HG03095 (cell line): ENCODE data around the gene USP34.
"Not testable (repeated sequence)": the region's sequence is repeated elsewhere in the genome, so short reads cannot be mapped to it uniquely, and the experiment has no call there.

Source experiments
- ATAC-seq: cut with Tn5 transposase; IDR thresholded peaks from one replicate; pipeline ENCODE4 v1.9.1; 2021; ENCODE audit warnings: moderate library complexity; ENCODE audit not compliant: unreplicated experiment

The USP34 gene

DNA sequence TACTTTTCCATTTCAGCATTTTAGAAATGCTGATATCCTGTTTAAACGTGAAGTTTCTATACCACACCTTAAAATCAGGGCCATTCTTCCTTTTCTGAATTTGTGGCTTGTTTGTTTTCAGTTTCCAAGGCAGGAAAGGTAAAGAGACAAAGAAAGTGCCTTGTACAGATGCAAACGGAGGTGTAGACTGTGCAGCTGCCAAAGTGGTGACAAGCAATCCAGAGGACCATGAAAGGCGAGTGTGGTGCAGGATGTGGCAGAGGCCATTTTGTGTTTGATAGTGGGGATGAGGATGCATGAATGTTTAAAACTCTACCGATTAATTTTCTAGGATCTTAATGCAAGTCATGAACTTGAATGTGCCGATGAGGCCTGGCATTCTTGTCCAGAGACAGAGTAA is 308.2 kb downstream of the USP34 start:
- no peak for ATAC-seq

DNA sequence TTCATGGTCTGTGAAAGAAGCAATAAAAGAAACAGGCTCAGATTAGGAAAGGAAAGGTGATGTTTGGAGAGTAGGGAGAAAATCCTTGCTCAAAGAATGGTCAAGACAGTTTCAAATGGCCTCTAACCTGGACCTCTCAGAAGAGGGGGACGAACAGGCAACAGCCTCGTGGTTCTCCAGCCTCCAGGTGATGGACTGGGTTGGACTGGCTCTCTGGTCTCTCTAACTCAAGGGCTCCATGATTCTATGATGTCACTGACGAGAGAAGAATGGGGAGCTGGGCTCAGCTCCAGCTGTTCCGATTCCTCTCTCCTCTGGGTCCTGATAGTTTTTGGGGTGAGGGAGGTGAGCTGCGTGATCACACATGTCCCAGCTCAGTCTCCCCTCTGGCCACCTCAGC is 309.0 kb downstream of the USP34 start, which contains the start of gene C2orf74:
TSS of gene C2orf74 (plus strand) at position 301 of the 400 bp plus-strand sequence. CDS start 327 bp downstream, outside the sequence.
- ATAC-seq, result no peak

DNA sequence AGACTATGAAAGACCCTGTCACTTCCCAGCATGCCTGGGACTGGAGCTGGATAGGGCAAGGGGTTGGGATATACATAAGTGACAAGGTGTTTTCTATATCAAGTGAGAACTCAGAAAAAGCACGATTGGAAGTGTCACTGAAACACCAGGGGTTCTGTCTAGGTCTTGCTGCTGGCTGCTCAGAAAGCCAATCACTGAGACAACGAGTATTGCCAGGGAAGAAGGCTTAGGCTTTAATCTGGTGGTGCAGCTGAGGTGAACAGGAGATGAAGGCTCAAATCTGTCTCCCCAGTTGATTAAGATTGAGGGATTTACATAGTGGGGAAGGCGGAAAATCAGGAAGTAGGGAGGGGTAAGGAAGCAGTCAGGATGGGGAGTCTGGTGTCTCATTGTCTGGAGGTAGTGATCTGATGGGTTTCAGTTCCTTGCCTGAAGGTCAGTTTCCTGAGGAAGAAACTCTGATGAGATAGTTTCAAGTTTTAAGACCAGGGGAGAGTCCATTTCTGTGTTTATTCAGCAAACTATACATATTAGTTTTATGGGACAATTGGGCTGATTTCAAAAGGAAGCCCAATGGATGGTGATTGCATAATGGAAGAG is 312.4 kb downstream of the USP34 start:
- ATAC-seq, result no peak

DNA sequence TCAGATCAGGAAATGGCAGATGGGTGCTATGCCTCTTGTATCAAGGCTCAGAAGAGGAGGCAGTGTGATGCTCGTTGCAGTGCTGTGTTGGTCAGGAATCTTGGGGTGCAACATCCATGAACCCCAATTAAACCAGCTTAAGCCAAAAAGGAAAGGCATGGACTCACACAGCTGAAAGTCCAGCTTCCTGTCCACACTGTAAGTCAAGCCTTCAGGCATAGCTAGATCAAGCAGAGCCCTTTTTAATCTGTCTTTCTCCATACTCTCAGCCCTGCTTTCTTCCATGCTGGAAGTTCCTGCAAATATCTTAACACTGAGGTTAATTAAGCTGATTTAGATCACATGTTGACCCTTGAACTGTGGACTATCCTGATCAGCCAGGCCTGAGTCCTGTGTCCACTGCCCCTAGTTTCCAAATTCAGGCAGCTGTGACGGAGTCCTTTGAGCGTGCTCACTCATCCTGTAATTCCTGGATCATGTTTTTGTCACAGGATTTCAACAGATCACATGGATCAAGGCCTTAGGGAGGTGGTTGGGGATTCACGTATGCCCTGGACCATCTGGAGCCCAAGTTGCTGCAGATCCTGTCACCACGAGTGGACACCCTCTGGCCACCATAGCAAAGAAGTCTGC is 313.4 kb downstream of the USP34 start:
- ATAC-seq, result no peak

DNA sequence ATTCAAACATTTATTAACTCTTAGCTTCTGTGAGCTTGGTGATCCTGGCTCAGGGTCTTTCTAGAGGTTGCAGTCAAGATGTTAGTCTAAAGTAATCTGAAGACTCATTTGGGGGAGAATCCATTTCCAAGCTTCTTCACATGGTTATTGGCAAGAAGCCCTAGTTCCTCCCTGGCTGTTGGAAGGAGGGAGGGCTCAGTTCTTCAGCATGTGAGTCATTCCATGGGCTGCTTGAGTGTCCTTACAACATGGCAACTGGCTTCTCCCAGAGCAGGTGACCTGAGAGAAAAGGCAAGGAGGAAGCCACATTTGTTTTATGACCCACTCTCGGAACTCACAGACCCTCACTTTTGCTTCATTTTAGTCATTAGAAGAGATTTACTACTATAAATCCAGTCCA is 319.5 kb downstream of the USP34 start:
- ATAC-seq, result no peak

DNA sequence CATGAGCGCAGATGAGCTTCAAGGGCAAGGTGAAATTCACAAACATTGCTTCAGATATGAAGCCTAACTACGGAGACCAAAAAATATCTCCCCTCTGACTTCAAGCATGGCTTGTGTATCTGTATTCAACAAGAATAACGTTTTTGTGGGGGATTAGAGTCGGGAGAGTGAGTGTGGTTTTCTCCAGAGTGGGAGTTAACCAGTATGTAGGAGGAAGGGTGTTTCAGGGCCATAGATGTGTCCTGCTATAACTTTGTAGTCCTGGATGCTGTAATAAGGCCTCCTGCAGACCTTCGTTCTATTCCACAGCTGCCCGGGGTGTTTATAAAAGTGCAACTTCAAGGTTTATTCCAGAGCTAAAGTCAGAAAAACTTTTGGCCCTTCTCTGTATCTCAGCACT is 321.8 kb downstream of the USP34 start:
- ATAC-seq, result no peak

DNA sequence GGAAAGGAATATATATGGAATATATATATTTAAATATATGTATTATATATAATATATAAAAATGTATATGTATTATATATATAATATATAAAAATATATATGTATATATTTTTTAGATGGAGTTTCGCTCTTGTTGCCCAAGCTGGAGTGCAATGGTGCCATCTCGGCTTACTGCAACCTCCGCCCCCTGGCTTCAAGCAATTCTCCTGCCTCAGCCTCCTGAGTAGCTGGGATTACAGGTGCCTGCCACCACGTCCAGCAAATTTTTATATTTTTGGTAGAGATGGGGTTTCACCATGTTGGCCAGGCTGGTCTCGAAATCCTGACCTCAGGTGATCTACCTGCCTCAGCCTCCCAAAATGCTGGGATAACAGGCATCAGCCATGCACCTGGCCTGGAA is 322.8 kb downstream of the USP34 start:
- ATAC-seq, result not testable (repeated sequence)

DNA sequence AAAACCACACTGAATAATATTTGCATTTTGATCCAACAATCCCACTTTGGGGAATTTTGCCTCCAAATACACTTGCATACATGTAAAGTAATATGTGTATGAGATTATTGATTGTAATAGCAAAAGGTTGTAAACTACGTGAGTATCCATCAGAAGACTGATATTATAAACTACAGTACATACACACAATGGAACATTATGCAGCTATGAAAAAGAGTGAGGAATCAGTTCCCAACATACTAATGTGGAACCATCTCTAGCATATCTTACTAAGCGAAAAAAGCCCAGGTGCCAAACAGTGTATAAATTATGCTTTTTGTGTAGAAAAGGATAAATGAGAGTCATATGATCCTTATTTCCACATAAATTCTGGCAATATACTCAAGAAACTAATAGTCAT is 324.9 kb downstream of the USP34 start:
- no peak for ATAC-seq

DNA sequence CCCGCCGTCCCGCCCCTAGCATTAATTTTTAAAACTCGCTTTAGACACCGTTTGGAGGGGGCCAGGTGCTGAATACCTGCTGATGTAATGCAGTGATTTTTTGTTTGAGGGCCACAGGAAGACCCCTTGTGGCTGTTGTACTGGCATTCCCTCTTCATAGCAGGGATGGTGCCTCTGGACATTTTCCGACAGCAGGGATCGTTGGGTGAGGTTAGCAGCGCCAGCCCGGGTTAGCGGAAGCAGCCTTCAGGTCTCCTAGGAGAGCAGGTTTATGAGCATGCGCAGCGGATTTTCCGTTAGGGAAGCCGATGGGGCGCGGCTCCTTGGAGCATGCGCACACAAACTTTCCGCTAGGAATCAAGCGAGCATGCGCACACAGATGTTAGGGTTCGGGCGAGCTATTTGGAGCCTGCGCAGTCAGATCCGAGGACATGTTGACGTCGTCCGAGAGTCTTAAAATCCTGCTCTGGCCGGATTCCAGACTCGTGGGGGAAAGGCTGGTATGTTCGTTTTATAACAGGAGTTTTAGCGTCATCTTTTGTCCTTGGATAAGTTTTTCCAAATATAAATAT is 326.1 kb downstream of the USP34 start:
- ATAC-seq, result peak; percentile 84

DNA sequence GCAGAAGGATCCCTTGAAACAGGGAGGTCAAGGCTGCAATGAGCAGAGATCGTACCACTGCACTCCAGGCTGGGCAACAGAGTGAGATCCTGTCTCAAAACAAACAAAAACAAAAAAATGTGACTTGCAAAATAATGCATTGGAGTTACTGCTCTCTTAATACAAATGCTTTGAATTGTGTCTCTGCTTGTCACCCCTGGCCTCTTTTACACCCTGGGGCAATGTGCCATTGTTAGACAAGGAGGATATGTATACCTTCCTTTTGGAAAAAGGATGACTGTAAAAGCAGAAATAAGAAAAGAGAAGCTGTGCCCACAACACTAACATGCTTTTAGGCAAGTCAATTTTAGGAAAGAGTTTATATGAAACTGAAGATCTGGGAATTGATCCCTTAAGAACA is 329.7 kb downstream of the USP34 start:
- no peak for ATAC-seq

DNA sequence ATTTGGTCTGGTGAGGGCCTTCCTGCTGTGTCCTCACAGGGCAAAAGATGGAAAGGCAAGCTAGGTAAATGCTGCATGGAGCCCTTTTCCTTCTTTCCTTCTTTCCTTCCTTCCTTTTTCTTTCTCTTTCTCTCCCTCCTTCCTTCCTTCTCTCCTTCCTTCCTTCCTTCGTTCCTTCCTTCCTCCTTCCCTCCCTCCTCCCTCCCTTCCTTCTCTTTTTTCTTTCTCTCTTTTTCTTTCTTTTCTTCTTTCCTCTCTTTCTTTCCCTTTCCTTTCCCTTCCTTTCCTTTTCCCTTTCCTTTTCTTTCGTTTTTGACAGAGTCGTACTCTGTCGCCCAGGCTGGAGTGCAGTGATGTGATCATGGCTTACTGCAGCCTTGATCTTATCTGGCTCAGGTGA is 332.0 kb downstream of the USP34 start:
- no peak for ATAC-seq
